Measurements from ENCODE around the gene MRPL3. TPM values are rescaled to one million over a fixed set of nuclear protein-coding genes. Genes with fewer than 3 reads are reported as not detected.

The MRPL3 gene
- total and polyA plus RNA-seq, 7 donors = 61.8 to 86.9 (median 73.8) TPM

- no peak for TF ChIP-seq CTCF (IDR thresholded peaks at IDR 0.05)
- no peak for TF ChIP-seq POLR2A (IDR thresholded peaks at IDR 0.05)
- TF ChIP-seq EP300 (IDR thresholded peaks at IDR 0.05) = no peak
- TF ChIP-seq POLR2AphosphoS5 (IDR thresholded peaks at IDR 0.05) = no peak
- H3K27ac ChIP-seq = no peak overlapping the region
- intact Hi-C loops (cut with DNase I) = no loop called here
- no peaks in the 10 kb centered on the region for H3K36me3 ChIP-seq
- H3K4me1 ChIP-seq = no peaks in the 10 kb centered on the region
- DNase-seq = no peak
- H3K27me3 ChIP-seq = peaks cover 0 to 2% (median 0%) of the 10 kb centered on the region in 3 donors
- no peaks in the 10 kb centered on the region for H3K9me3 ChIP-seq
- no peak overlapping the region for H3K4me3 ChIP-seq
Measured at GRCh38 chr3:131532645-131533044, 29.9 kb upstream of the MRPL3 start.

DNA sequence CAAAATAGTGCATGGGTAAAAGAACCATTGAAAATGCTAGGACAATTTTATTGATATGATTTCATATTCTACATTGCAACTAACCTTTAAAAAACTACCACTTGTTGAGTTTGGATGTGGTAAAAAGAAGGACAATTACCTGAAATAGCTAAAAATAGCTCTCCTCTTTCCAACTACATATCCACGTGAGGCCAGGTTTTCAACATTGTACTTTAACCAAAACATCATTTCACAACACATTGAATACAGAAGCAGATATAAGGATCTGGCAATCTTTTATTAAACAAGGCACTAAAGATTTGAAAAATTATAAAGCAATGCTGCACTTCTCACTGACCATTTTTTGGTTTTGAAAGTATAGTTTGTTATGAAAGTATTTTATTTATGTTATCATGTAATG lies 28.1 kb upstream of the MRPL3 start:
- no peak overlapping the region for H3K4me3 ChIP-seq
- H3K27me3 ChIP-seq = peaks cover 0 to 20% (median 0%) of the 10 kb centered on the region in 3 donors
- intact Hi-C loops (cut with DNase I) = no loop called here
- H3K36me3 ChIP-seq = no peaks in the 10 kb centered on the region
- no peak overlapping the region for H3K27ac ChIP-seq
- no peak for DNase-seq
- H3K9me3 ChIP-seq = no peaks in the 10 kb centered on the region
- 53 to 72% methylated on average over 1 of the region's 1 CpG for WGBS, 2 donors
- H3K4me1 ChIP-seq = peaks cover 0 to 8% (median 4%) of the 10 kb centered on the region in 4 donors
- TF ChIP-seq POLR2AphosphoS5 (IDR thresholded peaks at IDR 0.05) (no peak), EP300 (IDR thresholded peaks at IDR 0.05) (no peak), CTCF (IDR thresholded peaks at IDR 0.05) (no peak), POLR2A (IDR thresholded peaks at IDR 0.05) (no peak)

GRCh38 chr3:131530388-131530787 lies 27.6 kb upstream of the MRPL3 start:
- intact Hi-C loops (cut with DNase I) = no loop called here
- Histone ChIP-seq H3K36me3 (no peaks in the 10 kb centered on the region), H3K9me3 (no peaks in the 10 kb centered on the region), H3K27ac (no peak overlapping the region), H3K4me1 (peaks cover 0 to 8% (median 4%) of the 10 kb centered on the region in 4 donors), H3K4me3 (no peak overlapping the region), H3K27me3 (peaks cover 0 to 24% (median 0%) of the 10 kb centered on the region in 3 donors)
- DNase-seq = no peak
- WGBS, 2 donors = 80 to 93% methylated on average over 1 of the region's 1 CpG
- TF ChIP-seq POLR2AphosphoS5 (IDR thresholded peaks at IDR 0.05) = no peak
- TF ChIP-seq EP300 (IDR thresholded peaks at IDR 0.05) = no peak
- TF ChIP-seq POLR2A (IDR thresholded peaks at IDR 0.05) = no peak
- no peak for TF ChIP-seq CTCF (IDR thresholded peaks at IDR 0.05)

GRCh38 chr3:131526801-131527347 lies 24.1 kb upstream of the MRPL3 start:
- intact Hi-C loops (cut with DNase I) = no loop called here
- Histone ChIP-seq H3K4me1 (peaks cover 0 to 8% (median 4%) of the 10 kb centered on the region in 4 donors), H3K36me3 (no peaks in the 10 kb centered on the region), H3K9me3 (no peaks in the 10 kb centered on the region), H3K27ac (no peak overlapping the region), H3K27me3 (peaks cover 0 to 27% (median 0%) of the 10 kb centered on the region in 3 donors), H3K4me3 (peak overlapping the region in 3 of 4 donors; percentile 22 to 40 (median 39))
- 13 to 26% methylated on average over 37 of the region's 37 CpGs for WGBS, 2 donors
- no peak for DNase-seq
- no peak for TF ChIP-seq POLR2A (IDR thresholded peaks at IDR 0.05)
- no peak for TF ChIP-seq POLR2AphosphoS5 (IDR thresholded peaks at IDR 0.05)
- no peak for TF ChIP-seq CTCF (IDR thresholded peaks at IDR 0.05)
- TF ChIP-seq EP300 (IDR thresholded peaks at IDR 0.05) = no peak

- H3K27ac ChIP-seq = no peak overlapping the region
- intact Hi-C loops (cut with DNase I) = no loop called here
- 84 to 88% methylated on average over 7 of the region's 7 CpGs for WGBS, 2 donors
- no peaks in the 10 kb centered on the region for H3K9me3 ChIP-seq
- H3K36me3 ChIP-seq = no peaks in the 10 kb centered on the region
- H3K27me3 ChIP-seq = no peaks in the 10 kb centered on the region
- no peak overlapping the region for H3K4me3 ChIP-seq
- H3K4me1 ChIP-seq = no peaks in the 10 kb centered on the region
- no peak for TF ChIP-seq POLR2AphosphoS5 (IDR thresholded peaks at IDR 0.05)
- no peak for TF ChIP-seq POLR2A (IDR thresholded peaks at IDR 0.05)
- TF ChIP-seq EP300 (IDR thresholded peaks at IDR 0.05) = no peak
- TF ChIP-seq CTCF (IDR thresholded peaks at IDR 0.05) = no peak
- DNase-seq = no peak
Measured at GRCh38 chr3:131518680-131519079, 15.9 kb upstream of the MRPL3 start.
